BE2C (cell line): ENCODE measurements around the gene IDE. TPM values are rescaled to one million over a fixed set of nuclear protein-coding genes. Genes with fewer than 3 reads are reported as not detected.

Experiments used
- DNase-seq: peaks from one replicate; pipeline ENCODE4 v3.0.0-alpha.2; 2020
- H3K27me3 ChIP-seq: fragments of 250-450 bp; sonication (Bioruptor Pico); 2 replicates; pipeline ENCODE4 v1.5.1; 2020; ENCODE audit warnings: mild to moderate bottlenecking
- H3K36me3 ChIP-seq: fragments of 250-450 bp; sonication (Bioruptor Pico); 2 replicates; pipeline ENCODE4 v1.5.1; 2020; ENCODE audit warnings: mild to moderate bottlenecking
- H3K4me1 ChIP-seq: fragments of 250-450 bp; sonication (Bioruptor Pico); 2 replicates; pipeline ENCODE4 v1.5.1; 2020
- H3K4me3 ChIP-seq: 2 replicates; pipeline ENCODE4 v1.5.1; 2011; ENCODE audit warnings: low read depth, low read length
- H3K9me3 ChIP-seq: fragments of 250-450 bp; sonication (Bioruptor Pico); 2 replicates; pipeline ENCODE4 v1.5.1; 2020
- CTCF ChIP-seq: IDR thresholded peaks from 2 replicates; pipeline ENCODE4 v1.5.1; 2012; ENCODE audit warnings: mild to moderate bottlenecking, low read depth, low read length
- polyA plus RNA-seq: library from polyadenylated mRNA; unstranded; fragments of >200 nt; gene quantifications from one replicate; pipeline ENCODE4 v1.2.1, GENCODE V29; 2012; ENCODE audit warnings: low read depth, missing spikeins; ENCODE audit not compliant: insufficient read length, insufficient read depth

The IDE gene
- 7.1 TPM for polyA plus RNA-seq

- Histone ChIP-seq H3K27me3 (no peaks in the 10 kb centered on the region), H3K36me3 (0 out of 2 replicates have a peak, but pooled peaks cover 3% of the 10 kb centered on the region), H3K9me3 (no peaks in the 10 kb centered on the region), H3K4me1 (no peaks in the 10 kb centered on the region), H3K4me3 (peak within 1 kb of the TSS; percentile 89)
- peak; percentile 69 for TF ChIP-seq CTCF
- peak; percentile 92 for DNase-seq
These were observed at the start of gene IDE for GRCh38 chr10:92573798-92574547. TSS of gene IDE (minus strand) at chr10:92574093. CDS start at chr10:92574019, 74 bp downstream.

- H3K4me1 ChIP-seq = no peaks in the 10 kb centered on the region
- peaks cover 63% of the 10 kb centered on the region for H3K36me3 ChIP-seq
- DNase-seq = no peak
- no peaks in the 10 kb centered on the region for H3K9me3 ChIP-seq
- no peak overlapping the region for H3K4me3 ChIP-seq
- no peak for TF ChIP-seq CTCF
- no peaks in the 10 kb centered on the region for H3K27me3 ChIP-seq
These were observed 45.5 kb upstream of the IDE start for GRCh38 chr10:92619368-92619767.

DNA sequence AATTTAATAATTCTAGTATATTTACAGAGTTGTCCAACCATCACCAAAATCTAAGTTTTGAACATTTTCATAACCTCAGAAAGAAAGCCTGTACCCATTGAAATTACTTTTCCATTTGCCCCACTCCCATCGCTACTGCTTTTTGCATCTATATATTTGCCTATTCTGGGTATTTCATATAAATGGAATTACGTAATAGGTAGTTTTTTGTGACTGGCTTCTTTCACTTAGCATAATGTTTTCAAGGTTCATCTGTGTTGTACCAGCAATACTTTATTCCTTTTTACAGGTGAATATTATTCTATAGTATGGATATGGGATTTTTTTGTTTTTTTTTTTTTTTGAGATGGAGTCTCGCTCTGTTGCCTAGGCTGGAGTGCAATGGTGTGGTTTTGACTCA, 41.6 kb upstream of the IDE start:
- no peak for DNase-seq
- no peaks in the 10 kb centered on the region for H3K27me3 ChIP-seq
- peaks cover 56% of the 10 kb centered on the region for H3K36me3 ChIP-seq
- H3K4me1 ChIP-seq = no peaks in the 10 kb centered on the region
- H3K4me3 ChIP-seq = no peak overlapping the region
- TF ChIP-seq CTCF = no peak
- no peaks in the 10 kb centered on the region for H3K9me3 ChIP-seq

DNA sequence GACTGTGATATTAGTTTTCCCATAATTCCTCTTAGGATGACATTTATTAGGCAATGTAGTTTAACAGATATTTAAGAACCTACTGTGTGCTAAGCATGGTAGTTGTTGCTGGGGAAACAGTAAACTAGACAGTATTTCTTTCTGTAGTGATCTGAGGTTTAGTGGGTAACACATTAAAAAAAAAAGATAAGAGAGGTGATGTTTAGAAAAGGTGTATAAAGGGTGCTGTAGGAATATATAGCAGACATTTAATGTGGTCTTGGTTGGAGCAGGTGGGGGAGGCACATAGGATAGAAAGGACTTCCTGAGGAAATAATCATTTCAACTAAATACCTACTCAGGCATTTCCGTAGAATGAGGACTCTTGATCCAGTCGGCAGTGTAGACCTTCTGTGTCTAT, 30.9 kb upstream of the IDE start:
- H3K9me3 ChIP-seq = no peaks in the 10 kb centered on the region
- DNase-seq = no peak
- H3K36me3 ChIP-seq = peaks cover 31% of the 10 kb centered on the region
- no peak for TF ChIP-seq CTCF
- H3K4me3 ChIP-seq = no peak overlapping the region
- no peaks in the 10 kb centered on the region for H3K4me1 ChIP-seq
- no peaks in the 10 kb centered on the region for H3K27me3 ChIP-seq

- DNase-seq = no peak
- TF ChIP-seq CTCF = no peak
- no peaks in the 10 kb centered on the region for H3K9me3 ChIP-seq
- H3K36me3 ChIP-seq = 0 out of 2 replicates have a peak, but pooled peaks cover under 1% of the 10 kb centered on the region
- no peaks in the 10 kb centered on the region for H3K27me3 ChIP-seq
- H3K4me1 ChIP-seq = no peaks in the 10 kb centered on the region
- H3K4me3 ChIP-seq = no peak overlapping the region
These were observed 24.4 kb upstream of the IDE start for GRCh38 chr10:92598321-92598720.

DNA sequence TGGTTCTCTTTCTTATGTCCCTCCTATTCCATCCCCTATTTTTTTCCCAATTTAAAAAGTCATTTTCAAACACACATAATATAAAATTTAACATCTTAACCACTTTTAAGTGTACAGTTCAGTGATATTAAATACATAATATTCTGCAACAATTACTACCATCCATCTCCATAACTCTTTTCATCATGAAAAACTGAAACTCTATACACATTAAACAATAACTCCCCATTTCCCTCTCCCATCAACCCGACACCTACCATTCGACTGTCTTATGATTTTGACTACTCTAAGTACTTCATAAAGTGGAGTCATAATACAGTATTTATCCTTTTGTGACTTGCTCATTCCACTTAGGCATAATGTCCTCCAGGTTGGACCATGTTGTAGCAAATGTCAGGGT, 21.6 kb upstream of the IDE start:
- H3K9me3 ChIP-seq = no peaks in the 10 kb centered on the region
- DNase-seq = no peak
- H3K4me3 ChIP-seq = no peak overlapping the region; the same call in 1 of the 2 replicates
- no peak for TF ChIP-seq CTCF
- no peaks in the 10 kb centered on the region for H3K27me3 ChIP-seq
- H3K4me1 ChIP-seq = no peaks in the 10 kb centered on the region
- H3K36me3 ChIP-seq = 0 out of 2 replicates have a peak, but pooled peaks cover 3% of the 10 kb centered on the region
